HL-60 (cell line): ENCODE results near the gene HELZ.

Source experiments
- DNase-seq, 2 experiments: peaks; one replicate each; pipeline ENCODE4 v3.0.0-alpha.2; 2010 to 2020; ENCODE audit warnings: low read depth in 1 of 2, low spot score in 1 of 2
- H3K27ac ChIP-seq: fragments of 250-450 bp; sonication (Bioruptor Pico); replicated peaks from 2 replicates; pipeline ENCODE4 v1.5.1; 2020; ENCODE audit warnings: mild to moderate bottlenecking, moderate library complexity
- H3K27me3 ChIP-seq: fragments of 250-450 bp; sonication (Bioruptor Pico); 2 replicates; pipeline ENCODE4 v1.5.1; 2021; ENCODE audit warnings: mild to moderate bottlenecking, moderate library complexity; ENCODE audit not compliant: insufficient read depth, poor library complexity, severe bottlenecking
- H3K4me3 ChIP-seq: replicated peaks from 2 replicates; pipeline ENCODE4 v1.5.1; 2011; ENCODE audit warnings: mild to moderate bottlenecking, control low read depth, low read length; ENCODE audit not compliant: insufficient read depth
- CTCF ChIP-seq: IDR thresholded peaks from one replicate; pipeline ENCODE4 v1.5.1; 2011; ENCODE audit warnings: low read length, control low read depth, inconsistent platforms; ENCODE audit not compliant: insufficient read depth
- GABPA ChIP-seq: IDR thresholded peaks from 2 replicates; pipeline ENCODE4 v1.6.1; 2012; ENCODE audit warnings: low read depth
- POLR2AphosphoS5 ChIP-seq: IDR thresholded peaks from 2 replicates; pipeline ENCODE4 v1.6.1; 2012; ENCODE audit warnings: low read depth
- REST ChIP-seq: IDR thresholded peaks from 2 replicates; pipeline ENCODE4 v1.6.1; 2012; ENCODE audit warnings: low read depth; ENCODE audit not compliant: insufficient replicate concordance
- SPI1 ChIP-seq: IDR thresholded peaks from 2 replicates; pipeline ENCODE4 v1.6.1; 2012; ENCODE audit warnings: low read depth, mild to moderate bottlenecking, borderline replicate concordance

HELZ gene

GRCh38 chr17:67151717-67152116 lies 93.3 kb downstream of the HELZ start:
- no peak overlapping the region for H3K4me3 ChIP-seq
- no peaks in the 10 kb centered on the region for H3K27me3 ChIP-seq
- TF ChIP-seq SPI1 (no peak), POLR2AphosphoS5 (no peak), GABPA (no peak), CTCF (no peak), REST (no peak)
- DNase-seq = no peak
- H3K27ac ChIP-seq = no peak overlapping the region

GRCh38 chr17:67150826-67151225 lies 94.2 kb downstream of the HELZ start:
- no peak overlapping the region for H3K27ac ChIP-seq
- no peaks in the 10 kb centered on the region for H3K27me3 ChIP-seq
- TF ChIP-seq POLR2AphosphoS5 = no peak
- no peak for TF ChIP-seq REST
- no peak for TF ChIP-seq CTCF
- no peak for TF ChIP-seq GABPA
- no peak for TF ChIP-seq SPI1
- no peak overlapping the region for H3K4me3 ChIP-seq
- DNase-seq = no peak

GRCh38 chr17:67148352-67148751 lies 96.6 kb downstream of the HELZ start:
- no peak for DNase-seq
- no peak overlapping the region for H3K27ac ChIP-seq
- H3K27me3 ChIP-seq = no peaks in the 10 kb centered on the region
- TF ChIP-seq GABPA (no peak), POLR2AphosphoS5 (no peak), REST (no peak), SPI1 (no peak), CTCF (no peak)
- H3K4me3 ChIP-seq = no peak overlapping the region
